Neural crest cell (in vitro differentiated cells): ENCODE results near the gene DCP1A. TPM values are rescaled to one million over a fixed set of nuclear protein-coding genes. Genes with fewer than 3 reads are reported as not detected.
A peak's percentile ranks its signal among the peaks of the same experiment; 100 is the strongest.

Source experiments
- DNase-seq: peaks from one replicate; pipeline ENCODE4 v3.0.0; 2021; ENCODE audit warnings: low read depth, mixed read lengths, low spot score
- H3K27ac Mint-ChIP-seq: one replicate; pipeline ENCODE4 v1.8.0; 2021; ENCODE audit warnings: mild to moderate bottlenecking, mixed read lengths; ENCODE audit not compliant: unreplicated experiment
- H3K27me3 Mint-ChIP-seq: 2 replicates; pipeline ENCODE4 v1.8.0; 2021; ENCODE audit warnings: low read depth, mild to moderate bottlenecking, mixed read lengths
- H3K36me3 Mint-ChIP-seq: 2 replicates; pipeline ENCODE4 v1.8.0; 2021; ENCODE audit warnings: low read depth, mild to moderate bottlenecking, mixed read lengths
- H3K4me1 Mint-ChIP-seq: 2 replicates; pipeline ENCODE4 v1.8.0; 2021; ENCODE audit warnings: mixed read lengths
- H3K4me3 Mint-ChIP-seq: one replicate; pipeline ENCODE4 v1.8.0; 2021; ENCODE audit warnings: mild to moderate bottlenecking, mixed read lengths
- H3K9me3 Mint-ChIP-seq: 2 replicates; pipeline ENCODE4 v1.8.0; 2021; ENCODE audit warnings: mixed read lengths
- CTCF ChIP-seq: fragments of 200-600 bp; sonication (generic); conservative IDR thresholded peaks from 2 replicates; pipeline ENCODE4 v1.5.0; 2021; ENCODE audit warnings: antibody characterized with exemption, mild to moderate bottlenecking
- total RNA-seq: library from RNA; stranded (reverse); gene quantifications from 2 replicates; pipeline ENCODE4 v1.2.1, GENCODE V29; 2021

Gene DCP1A
- total RNA-seq, 1 donor from 2014 or later, result 30.0 TPM

DNA sequence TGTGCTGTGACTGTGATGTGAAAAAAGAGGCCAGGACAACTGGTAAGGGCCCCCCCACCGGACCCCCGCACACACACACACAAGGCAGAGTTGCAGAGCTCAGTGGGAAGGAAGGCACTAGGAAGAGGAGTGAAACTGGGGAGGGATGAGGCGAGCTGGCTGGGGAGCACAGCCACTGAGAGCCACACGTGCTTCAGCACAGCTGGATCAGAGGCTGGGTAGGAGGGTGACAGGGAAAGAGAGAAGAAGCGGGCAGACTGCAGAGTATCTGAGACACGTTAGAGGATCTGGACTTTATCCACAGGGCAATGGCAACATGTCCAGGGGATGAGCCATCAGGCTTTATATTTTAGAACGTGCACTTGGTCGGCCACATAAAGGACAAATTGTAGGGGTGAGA lies 53.5 kb downstream of the DCP1A start:
- peaks cover 8% of the 10 kb centered on the region for H3K36me3 Mint-ChIP-seq
- DNase-seq, result no peak
- H3K27me3 Mint-ChIP-seq, result no peaks in the 10 kb centered on the region
- TF ChIP-seq CTCF, result no peak
- H3K4me3 Mint-ChIP-seq, result no peak overlapping the region
- no peaks in the 10 kb centered on the region for H3K4me1 Mint-ChIP-seq
- H3K27ac Mint-ChIP-seq, result peak overlapping the region; percentile 0
- no peaks in the 10 kb centered on the region for H3K9me3 Mint-ChIP-seq

DNA sequence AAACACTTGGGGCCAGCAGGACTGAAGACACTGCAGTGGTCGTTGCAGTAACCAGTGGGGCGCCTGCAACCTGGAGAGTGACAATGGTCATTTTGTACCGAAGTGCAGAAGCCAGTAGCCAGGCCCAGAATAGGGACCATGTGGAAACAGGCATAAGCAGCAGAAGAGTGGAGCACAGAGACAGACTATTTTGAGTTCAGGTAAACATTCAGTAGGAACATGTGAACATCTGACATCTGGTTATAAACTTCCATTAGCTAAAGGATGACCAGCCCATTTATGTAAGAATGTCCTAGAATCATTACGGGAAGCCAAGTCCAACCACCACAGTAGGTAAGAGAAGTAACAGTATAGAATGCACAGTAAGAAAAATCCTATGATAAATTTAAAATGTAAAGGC lies 59.1 kb downstream of the DCP1A start:
- Mint-ChIP-seq H3K27ac (no peak overlapping the region), H3K4me3 (no peak overlapping the region), H3K9me3 (no peaks in the 10 kb centered on the region), H3K27me3 (no peaks in the 10 kb centered on the region), H3K36me3 (peaks cover 8% of the 10 kb centered on the region), H3K4me1 (peaks cover 27% of the 10 kb centered on the region)
- TF ChIP-seq CTCF, result no peak
- no peak for DNase-seq

DNA sequence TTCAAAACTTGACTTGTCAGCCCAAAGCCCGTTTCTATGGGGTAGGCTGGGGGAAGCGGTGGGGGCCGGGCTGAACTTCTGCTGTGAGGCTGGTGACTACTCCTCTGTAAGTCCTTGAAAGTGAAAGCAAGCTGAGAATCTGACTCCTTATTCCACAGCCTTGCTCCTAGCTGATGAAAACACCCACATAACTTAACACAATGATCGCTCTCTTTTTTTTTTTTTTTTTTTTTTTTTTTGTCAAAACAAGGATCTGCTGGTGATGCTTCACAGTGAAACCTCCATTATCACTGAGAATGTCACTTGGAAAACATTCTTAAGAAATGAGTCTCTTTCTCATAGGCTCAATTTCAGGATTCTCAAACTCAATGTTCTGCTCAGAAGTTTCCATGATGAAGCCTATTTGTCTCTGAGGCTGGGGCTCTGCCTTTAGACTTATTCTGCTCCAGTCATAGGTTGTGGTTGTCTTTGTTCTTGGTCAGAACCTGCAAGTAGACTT lies 60.2 kb downstream of the DCP1A start:
- no peak for DNase-seq
- Mint-ChIP-seq H3K27me3 (no peaks in the 10 kb centered on the region), H3K9me3 (no peaks in the 10 kb centered on the region), H3K36me3 (peaks cover 4% of the 10 kb centered on the region), H3K4me3 (peak overlapping the region; percentile 66), H3K4me1 (peaks cover 27% of the 10 kb centered on the region), H3K27ac (peak overlapping the region; percentile 87)
- no peak for TF ChIP-seq CTCF

- Mint-ChIP-seq H3K9me3 (no peaks in the 10 kb centered on the region), H3K4me3 (peak overlapping the region; percentile 66), H3K36me3 (peaks cover 3% of the 10 kb centered on the region), H3K27ac (peak overlapping the region; percentile 87), H3K4me1 (peaks cover 27% of the 10 kb centered on the region), H3K27me3 (no peaks in the 10 kb centered on the region)
- TF ChIP-seq CTCF, result no peak
- no peak for DNase-seq
Observed at GRCh38 chr3:53286727-53287126, 60.6 kb downstream of the DCP1A start.

DNA sequence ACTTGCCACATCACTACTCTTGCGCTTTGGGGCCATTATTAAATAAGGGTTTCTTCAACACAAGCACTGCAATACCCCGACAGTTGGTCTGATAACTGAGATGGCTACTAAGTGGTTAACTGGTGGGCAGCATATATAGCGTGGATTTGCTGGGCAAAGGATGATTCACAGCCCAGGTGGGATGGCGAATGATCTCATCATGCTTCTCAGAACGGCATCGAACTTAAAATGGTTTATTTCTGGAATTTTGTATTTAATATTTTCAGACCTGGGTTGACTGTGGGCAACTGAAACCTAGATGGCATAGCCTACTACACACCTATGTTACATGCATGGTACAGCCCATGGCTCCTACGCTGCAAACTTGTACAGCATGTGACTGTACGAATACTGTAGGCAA lies 64.8 kb downstream of the DCP1A start:
- Mint-ChIP-seq H3K27ac (no peak overlapping the region), H3K9me3 (no peaks in the 10 kb centered on the region), H3K4me1 (peaks cover 20% of the 10 kb centered on the region), H3K4me3 (no peak overlapping the region), H3K27me3 (no peaks in the 10 kb centered on the region), H3K36me3 (no peaks in the 10 kb centered on the region)
- no peak for DNase-seq
- no peak for TF ChIP-seq CTCF

DNA sequence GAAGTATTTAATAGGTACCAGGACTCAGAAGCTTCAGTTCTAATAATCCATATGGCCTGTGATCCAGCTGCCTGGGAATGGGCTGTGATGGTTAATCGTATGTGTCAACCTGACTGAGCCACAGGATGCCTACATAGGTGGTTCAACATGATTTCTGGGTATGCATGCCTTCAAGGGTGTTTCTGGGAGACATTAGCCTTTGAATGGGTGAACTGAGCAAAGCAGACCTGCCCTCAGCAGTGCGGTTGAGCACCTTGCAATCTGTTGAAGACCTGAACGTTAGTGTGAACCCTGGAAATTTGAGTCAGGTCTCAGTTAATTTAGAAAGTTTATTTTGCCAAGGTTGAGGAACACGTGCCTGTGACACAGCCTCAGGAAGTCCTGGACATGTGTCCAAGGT lies 68.7 kb downstream of the DCP1A start:
- Mint-ChIP-seq H3K9me3 (no peaks in the 10 kb centered on the region), H3K27me3 (no peaks in the 10 kb centered on the region), H3K27ac (no peak overlapping the region), H3K36me3 (no peaks in the 10 kb centered on the region), H3K4me1 (no peaks in the 10 kb centered on the region), H3K4me3 (no peak overlapping the region)
- no peak for DNase-seq
- TF ChIP-seq CTCF, result no peak
